Thyroid gland (tissue), 4 donors: ENCODE measurements around the gene CREBL2.

ENCODE experiments used
- POLR2A ChIP-seq, 2 donors: fragments of 450-650 bp; IDR thresholded peaks; one replicate each; pipeline ENCODE4 v1.6.1; 2017; ENCODE audit warnings: antibody characterized with exemption in 2 of 2, mild to moderate bottlenecking in 2 of 2, moderate library complexity in 1 of 2
- TF ChIP-seq, protein P1 (sequence below), 6 experiments: fragments of 200-600 bp in 3 of 6; fragments of 450-650 bp in 3 of 6; sonication (generic) in 3 of 6; IDR thresholded peaks; one replicate each; pipeline ENCODE4 v1.5.1; 2016 to 2019; ENCODE audit warnings: antibody characterized with exemption in 6 of 6, mild to moderate bottlenecking in 2 of 6, inconsistent platforms in 1 of 6, moderate library complexity in 1 of 6

- TF ChIP-seq, protein P1, sequence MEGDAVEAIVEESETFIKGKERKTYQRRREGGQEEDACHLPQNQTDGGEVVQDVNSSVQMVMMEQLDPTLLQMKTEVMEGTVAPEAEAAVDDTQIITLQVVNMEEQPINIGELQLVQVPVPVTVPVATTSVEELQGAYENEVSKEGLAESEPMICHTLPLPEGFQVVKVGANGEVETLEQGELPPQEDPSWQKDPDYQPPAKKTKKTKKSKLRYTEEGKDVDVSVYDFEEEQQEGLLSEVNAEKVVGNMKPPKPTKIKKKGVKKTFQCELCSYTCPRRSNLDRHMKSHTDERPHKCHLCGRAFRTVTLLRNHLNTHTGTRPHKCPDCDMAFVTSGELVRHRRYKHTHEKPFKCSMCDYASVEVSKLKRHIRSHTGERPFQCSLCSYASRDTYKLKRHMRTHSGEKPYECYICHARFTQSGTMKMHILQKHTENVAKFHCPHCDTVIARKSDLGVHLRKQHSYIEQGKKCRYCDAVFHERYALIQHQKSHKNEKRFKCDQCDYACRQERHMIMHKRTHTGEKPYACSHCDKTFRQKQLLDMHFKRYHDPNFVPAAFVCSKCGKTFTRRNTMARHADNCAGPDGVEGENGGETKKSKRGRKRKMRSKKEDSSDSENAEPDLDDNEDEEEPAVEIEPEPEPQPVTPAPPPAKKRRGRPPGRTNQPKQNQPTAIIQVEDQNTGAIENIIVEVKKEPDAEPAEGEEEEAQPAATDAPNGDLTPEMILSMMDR (IDR thresholded peaks at IDR 0.05), result no peak
- TF ChIP-seq POLR2A (IDR thresholded peaks at IDR 0.05), result no peak
Observed at GRCh38 chr12:12626471-12626870, 14.8 kb downstream of the CREBL2 start.
